K562 (cell line): ENCODE results near the gene CSNK1D. TPM values are rescaled to one million over a fixed set of nuclear protein-coding genes. Genes with fewer than 3 reads are reported as not detected.

Experiments
- DIDO1 ChIP-seq: fragments of 450-650 bp; IDR thresholded peaks from 2 replicates; pipeline ENCODE4 v1.6.1; 2016; ENCODE audit warnings: low read depth, missing biosample characterization, missing genetic modification characterization
- GATA2 ChIP-seq: sonication (generic); formaldehyde crosslinking; IDR thresholded peaks from 2 replicates; pipeline ENCODE4 v1.4.0; 2020; ENCODE audit warnings: mild to moderate bottlenecking, missing genetic modification reagents
- PHTF2 ChIP-seq: fragments of 250-450 bp; sonication (Bioruptor Pico); IDR thresholded peaks from 2 replicates; pipeline ENCODE4 v1.5.0; 2021; ENCODE audit warnings: mild to moderate bottlenecking
- RUNX1 ChIP-seq: sonication (generic); IDR thresholded peaks from 2 replicates; pipeline ENCODE4 v1.6.1; 2016; ENCODE audit warnings: antibody characterized with exemption, low read depth
- SIRT6 ChIP-seq: IDR thresholded peaks from one replicate; pipeline ENCODE4 v1.6.1; 2012; ENCODE audit warnings: low read depth, mild to moderate bottlenecking, control low read depth, inconsistent platforms, low read length, moderate library complexity
- SMARCB1 ChIP-seq: IDR thresholded peaks from 2 replicates; pipeline ENCODE4 v1.6.1; 2011; ENCODE audit warnings: improper control_type of control experiment, low read depth; ENCODE audit not compliant: insufficient read length
- SOX6 ChIP-seq: fragments of 450-650 bp; IDR thresholded peaks from 2 replicates; pipeline ENCODE4 v1.6.1; 2014; ENCODE audit warnings: mild to moderate bottlenecking
- TBP ChIP-seq: optimal IDR thresholded peaks from 2 replicates; pipeline ENCODE3; 2011; ENCODE audit warnings: low read depth, low read length, improper control_type of control experiment
- UBTF ChIP-seq, 2 experiments: IDR thresholded peaks; 2 replicates each; pipeline ENCODE4 v1.6.1; 2012; ENCODE audit warnings: improper control_type of control experiment in 2 of 2, low read depth in 2 of 2, low read length in 2 of 2, borderline replicate concordance in 1 of 2
- ZNF282 ChIP-seq: sonication (generic); formaldehyde crosslinking; IDR thresholded peaks from 2 replicates; pipeline ENCODE4 v1.8.1; 2023; ENCODE audit warnings: missing genetic modification reagents
- ZNF655 ChIP-seq: fragments of 250-450 bp; sonication (Bioruptor Pico); IDR thresholded peaks from 2 replicates; pipeline ENCODE4 v1.5.0; 2021
- polyA plus RNA-seq, 8 experiments: library from polyadenylated mRNA; depleted of rRNA in 4 of 8; stranded (reverse) in 5 of 8; unstranded in 3 of 8; fragments of >200 nt; fragmentation: Nextera tagmentation in 2 of 8; fragmentation: Illumina TruSeq in 1 of 8; extraction: Ambion mirVana in 2 of 8; extraction: Trizol in 1 of 8; gene quantifications; 2 replicates each; pipeline versions ENCODE4 v1.2.1 to v1.2.3, GENCODE V29; 2011 to 2014; ENCODE audit warnings: inconsistent platforms in 1 of 8, missing spikeins in 1 of 8
- total RNA-seq, 7 experiments: library from RNA; depleted of rRNA in 6 of 7; stranded (reverse); fragments of >200 nt in 6 of 7; fragmentation: Illumina TruSeq in 2 of 7; extraction: Trizol in 2 of 7; gene quantifications; 2 replicates each; pipeline versions ENCODE4 v1.2.1 to v1.2.3, GENCODE V29; 2011 to 2021; ENCODE audit warnings: low replicate concordance in 1 of 7

Gene CSNK1D
- total and polyA plus RNA-seq, 9 of the 15 experiments (the other 6 are each of a cell fraction or from before 2014, with no cell fraction given): 6.5 to 133 (median 41.3) TPM

GRCh38 chr17:82200743-82201497 lies 72.6 kb downstream of the CSNK1D start (continued):
- TF ChIP-seq RUNX1 (no peak), SIRT6 (no peak), GATA2 (CRISPR knock-in tag) (no peak), TBP (peak; percentile 67), UBTF (IDR thresholded peaks at IDR 0.05; ENCODE audit: borderline replicate concordance in 1 of 2, low read depth in 2 of 2, low read length in 2 of 2) (0 out of 4 replicates have a peak, but pooled peaks of 1 of the 2 experiments have one; percentile 50), ZNF655 (CRISPR knock-in tag) (no peak), SOX6 (peak; percentile 47; the same call in 1 of the 2 replicates), PHTF2 (CRISPR knock-in tag) (no peak), DIDO1 (tag) (no peak), ZNF282 (CRISPR knock-in tag) (no peak), SMARCB1 (no peak)
